GM19240 (cell line): ENCODE measurements around the gene NFASC.

Experiments
- DNase-seq: peaks from one replicate; pipeline ENCODE4 v3.0.0; 2011; ENCODE audit warnings: low spot score; ENCODE audit not compliant: insufficient read length

Gene NFASC

GRCh38 chr1:204858363-204858821, 12.3 kb upstream of the NFASC start:
- DNase-seq = no peak

- no peak for DNase-seq
Measured at GRCh38 chr1:204859861-204860267, 10.8 kb upstream of the NFASC start.

- no peak for DNase-seq
Measured at GRCh38 chr1:204863024-204863423, 7.6 kb upstream of the NFASC start.

GRCh38 chr1:204863730-204864129, 6.9 kb upstream of the NFASC start:
- DNase-seq = no peak

GRCh38 chr1:204866051-204866596, 4.5 kb upstream of the NFASC start:
- DNase-seq = no peak

- no peak for DNase-seq
Measured at GRCh38 chr1:204867203-204867602, 3.5 kb upstream of the NFASC start.

GRCh38 chr1:204867666-204868339, 2.9 kb upstream of the NFASC start:
- DNase-seq = no peak

GRCh38 chr1:204868340-204868700, 2.3 kb upstream of the NFASC start:
- DNase-seq = no peak

- no peak for DNase-seq
Measured at GRCh38 chr1:204869097-204869496, 1.6 kb upstream of the NFASC start.

- DNase-seq = no peak
Measured at GRCh38 chr1:204871405-204872037, 859 bp downstream of the NFASC start.

- DNase-seq = no peak
Measured at GRCh38 chr1:204872262-204872881, 1.7 kb downstream of the NFASC start.

- DNase-seq = no peak
Measured at GRCh38 chr1:204873176-204873575, 2.5 kb downstream of the NFASC start.

- DNase-seq = no peak
Measured at GRCh38 chr1:204873714-204874113, 3.1 kb downstream of the NFASC start.

- no peak for DNase-seq
Measured at GRCh38 chr1:204874274-204874673, 3.6 kb downstream of the NFASC start.

- DNase-seq = no peak
Measured at GRCh38 chr1:204875255-204875654, 4.6 kb downstream of the NFASC start.

GRCh38 chr1:204878621-204879234, 8.1 kb downstream of the NFASC start:
- no peak for DNase-seq

- DNase-seq = no peak
Measured at GRCh38 chr1:204879351-204879750, 8.7 kb downstream of the NFASC start.

- DNase-seq = no peak
Measured at GRCh38 chr1:204880906-204881305, 10.2 kb downstream of the NFASC start.

- DNase-seq = no peak
Measured at GRCh38 chr1:204882479-204882878, 11.8 kb downstream of the NFASC start.

GRCh38 chr1:204883405-204883804, 12.7 kb downstream of the NFASC start:
- DNase-seq = no peak

- no peak for DNase-seq
Measured at GRCh38 chr1:204885288-204885711, 14.6 kb downstream of the NFASC start.

- DNase-seq = no peak
Measured at GRCh38 chr1:204885790-204886189, 15.1 kb downstream of the NFASC start.
